NCI-H2196 (cell line): ENCODE measurements around the gene TTC28.

Source experiments
- DNase-seq: peaks from one replicate; lab custom pipeline; 2025; ENCODE audit not compliant: unreplicated experiment; lab: John Stamatoyannopoulos, UW

The TTC28 gene

DNA sequence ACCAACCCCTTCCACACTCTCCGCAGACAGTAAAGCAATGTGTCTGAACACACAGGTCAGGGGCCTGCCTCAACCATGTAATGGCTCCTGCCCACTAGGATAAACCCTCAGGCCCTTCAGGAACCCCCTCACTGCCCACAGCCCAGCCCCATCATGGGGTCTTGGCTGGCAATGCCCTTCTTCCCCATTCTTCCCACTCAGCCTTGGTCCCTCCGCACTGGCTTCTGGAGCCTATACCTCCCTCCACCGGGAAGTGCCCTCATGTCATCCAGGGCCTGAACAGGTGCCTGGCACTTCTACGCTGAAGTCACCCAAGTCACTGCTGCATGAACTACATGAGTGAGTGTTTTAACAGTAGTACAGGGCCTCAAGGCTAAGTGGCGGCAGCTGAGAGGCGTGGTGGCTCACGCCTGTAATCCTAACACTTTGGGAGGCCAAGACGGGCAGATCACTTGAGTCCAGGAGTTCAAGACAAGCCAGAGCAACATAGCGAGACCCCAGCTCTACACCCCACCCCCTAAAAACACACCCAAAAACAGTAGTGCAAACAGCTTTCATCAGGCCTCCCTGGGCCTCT is 685.8 kb downstream of the TTC28 start:
- DNase-seq: no peak

- DNase-seq: no peak
Measured at GRCh38 chr22:27993201-27993635, 686.4 kb downstream of the TTC28 start.

DNA sequence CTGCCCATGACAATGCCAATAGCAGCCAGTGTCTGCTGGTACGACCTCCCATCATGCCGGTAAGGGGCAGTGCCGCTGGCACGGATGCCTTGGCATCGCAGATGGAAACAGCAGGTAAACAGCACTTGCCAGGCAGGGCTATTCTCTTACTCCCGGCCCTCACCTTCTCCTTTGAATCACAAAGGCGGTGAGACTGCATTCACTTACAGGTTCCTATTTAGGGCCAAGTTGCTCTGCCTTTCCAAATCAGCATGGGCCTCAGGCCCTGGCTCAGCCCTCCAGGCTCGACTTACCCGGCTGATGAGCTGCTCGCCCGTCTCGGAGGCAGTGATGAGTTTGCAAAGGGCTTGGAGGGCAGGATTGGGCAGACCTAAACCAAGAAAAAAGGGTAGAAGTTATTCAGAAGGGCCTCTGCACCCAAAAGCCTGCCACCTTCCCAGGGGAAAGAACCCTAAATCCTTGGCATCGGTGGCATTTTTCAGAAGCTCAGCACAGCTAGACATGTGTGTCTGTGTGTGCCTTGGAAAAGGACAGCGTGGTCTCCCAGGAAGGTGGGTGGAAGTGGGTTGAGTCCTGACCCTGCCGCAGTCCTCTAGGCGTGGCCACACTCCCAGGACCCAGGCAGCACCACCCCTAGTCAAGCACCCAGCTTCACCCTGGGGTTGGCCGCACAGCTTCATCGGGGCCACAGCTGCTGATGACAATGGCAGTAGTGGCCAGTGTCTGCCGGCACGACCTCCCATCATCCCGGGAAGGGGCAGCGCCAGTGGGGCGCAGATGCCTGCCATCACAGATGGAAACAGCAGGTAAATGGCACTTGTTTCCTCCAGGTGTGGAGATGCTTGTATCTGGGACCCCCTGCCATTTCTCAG is 687.1 kb downstream of the TTC28 start:
- no peak for DNase-seq

DNA sequence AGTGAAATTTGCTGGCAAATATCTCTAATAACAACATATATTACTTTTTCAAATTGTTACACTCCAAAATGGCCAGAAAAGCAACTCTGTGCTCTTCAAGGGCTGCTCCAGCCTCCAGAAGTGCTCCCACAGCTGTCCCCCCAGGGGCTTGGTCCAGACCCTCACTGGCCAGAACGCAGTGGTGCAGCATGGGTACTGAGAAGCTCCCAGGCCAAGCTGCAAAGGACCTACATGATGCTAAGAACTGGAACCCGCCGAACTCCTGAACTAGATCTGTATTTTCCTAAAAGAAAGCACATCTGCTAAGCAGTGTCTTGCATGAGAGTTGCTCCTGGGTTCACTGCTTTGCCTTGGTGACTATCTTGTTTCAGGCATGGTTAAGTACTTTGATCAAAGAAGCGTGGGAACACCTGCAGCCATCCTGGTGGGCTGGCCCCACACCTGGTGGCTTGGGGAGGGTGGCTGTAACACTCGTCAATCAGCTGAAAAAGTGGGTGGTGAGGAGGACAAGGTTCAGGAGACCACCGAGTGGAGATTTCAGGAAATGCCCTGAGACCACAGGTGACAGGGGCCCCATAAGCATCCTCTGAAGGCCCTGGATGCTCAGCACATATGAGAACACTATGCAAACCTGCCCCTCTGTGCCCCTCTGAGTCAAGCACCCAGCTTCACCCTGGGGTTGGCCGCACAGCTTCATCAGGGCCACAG is 687.9 kb downstream of the TTC28 start:
- DNase-seq: no peak

GRCh38 chr22:27990879-27991278 is 688.8 kb downstream of the TTC28 start:
- no peak for DNase-seq

DNA sequence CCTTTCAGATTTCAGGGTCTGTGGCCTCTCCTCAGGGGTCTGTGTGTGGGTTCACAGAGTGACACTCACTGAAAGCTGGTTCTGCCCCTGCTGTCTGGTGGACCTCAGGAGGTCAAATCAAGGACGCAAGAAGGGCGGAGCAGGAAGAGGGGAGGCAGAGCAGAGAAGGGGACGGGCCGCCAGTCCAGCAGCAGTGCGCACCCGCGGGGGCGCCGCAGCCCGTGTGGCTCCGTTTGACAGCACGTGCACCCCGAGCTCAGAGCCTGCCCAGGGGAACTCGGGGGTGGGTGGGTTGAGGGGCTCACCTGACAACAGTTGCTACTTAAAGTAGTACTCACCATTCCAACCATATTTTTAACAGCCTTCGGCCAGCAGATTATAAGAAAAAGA is 689.2 kb downstream of the TTC28 start:
- DNase-seq: no peak

GRCh38 chr22:27989758-27990450 is 689.7 kb downstream of the TTC28 start:
- no peak for DNase-seq

- DNase-seq: no peak
Measured at GRCh38 chr22:27988704-27989103, 690.9 kb downstream of the TTC28 start.

- DNase-seq: no peak
Measured at GRCh38 chr22:27987557-27987956, 692.1 kb downstream of the TTC28 start.

- DNase-seq: no peak
Measured at GRCh38 chr22:27986937-27987336, 692.7 kb downstream of the TTC28 start.

GRCh38 chr22:27986459-27986858 is 693.2 kb downstream of the TTC28 start:
- DNase-seq: no peak

- no peak for DNase-seq
Measured at GRCh38 chr22:27985323-27986275, 694.0 kb downstream of the TTC28 start.

GRCh38 chr22:27984723-27985122 is 694.9 kb downstream of the TTC28 start:
- no peak for DNase-seq

DNA sequence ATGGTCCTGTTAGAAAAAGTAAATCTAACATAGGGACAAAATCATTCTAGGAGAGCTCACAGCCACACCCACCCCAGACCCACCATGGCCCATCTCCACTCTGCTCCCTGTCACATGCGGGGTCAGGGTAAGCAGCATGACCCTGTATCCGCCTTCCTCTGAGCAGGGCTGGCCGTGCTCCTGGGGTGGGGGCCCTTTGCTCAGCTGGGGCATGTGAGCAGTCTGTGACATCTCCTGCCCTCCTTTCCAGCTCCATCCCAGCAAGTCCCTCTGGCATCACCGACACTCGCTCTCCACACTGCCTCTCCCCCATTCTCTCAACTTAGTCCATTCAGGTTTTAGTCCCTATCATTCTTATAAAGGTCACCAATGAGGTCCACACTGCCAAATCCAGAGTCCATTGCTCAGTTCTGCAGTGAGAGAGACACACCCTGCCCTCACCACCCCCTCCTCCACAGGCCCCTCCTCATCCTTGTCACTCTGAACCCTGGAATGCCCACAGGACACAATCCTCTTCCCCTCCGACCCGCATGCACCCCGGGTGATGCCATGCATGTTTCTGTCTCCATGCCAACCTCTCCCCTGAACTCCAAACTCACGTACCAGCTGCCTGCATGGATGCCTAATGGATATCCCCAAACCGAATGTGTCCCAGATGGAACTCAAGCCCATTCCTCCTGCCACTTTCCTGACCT is 695.5 kb downstream of the TTC28 start:
- DNase-seq: no peak

DNA sequence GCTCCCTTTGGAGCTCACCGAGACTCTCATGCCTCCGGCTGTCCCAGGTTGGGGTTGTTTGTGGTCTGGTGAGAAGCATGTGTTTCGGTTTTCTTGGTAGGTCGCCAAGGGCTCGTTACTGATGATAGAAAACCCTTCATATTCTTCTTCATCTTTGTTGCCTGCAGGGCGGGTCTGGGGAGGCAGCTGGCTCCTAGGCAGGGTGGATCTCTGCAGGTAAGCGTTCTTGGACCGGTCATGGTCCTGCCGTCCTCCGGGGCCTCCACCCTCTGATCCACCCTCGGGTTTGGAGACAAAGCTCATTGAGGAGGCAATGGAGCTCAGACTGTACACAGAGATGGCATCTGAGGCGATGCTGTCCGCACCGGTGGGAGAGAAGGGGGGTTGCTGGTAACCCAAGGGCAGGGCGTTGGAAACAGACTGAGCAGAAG is 696.3 kb downstream of the TTC28 start:
- DNase-seq: no peak

GRCh38 chr22:27982630-27983180 is 696.9 kb downstream of the TTC28 start:
- no peak for DNase-seq

DNA sequence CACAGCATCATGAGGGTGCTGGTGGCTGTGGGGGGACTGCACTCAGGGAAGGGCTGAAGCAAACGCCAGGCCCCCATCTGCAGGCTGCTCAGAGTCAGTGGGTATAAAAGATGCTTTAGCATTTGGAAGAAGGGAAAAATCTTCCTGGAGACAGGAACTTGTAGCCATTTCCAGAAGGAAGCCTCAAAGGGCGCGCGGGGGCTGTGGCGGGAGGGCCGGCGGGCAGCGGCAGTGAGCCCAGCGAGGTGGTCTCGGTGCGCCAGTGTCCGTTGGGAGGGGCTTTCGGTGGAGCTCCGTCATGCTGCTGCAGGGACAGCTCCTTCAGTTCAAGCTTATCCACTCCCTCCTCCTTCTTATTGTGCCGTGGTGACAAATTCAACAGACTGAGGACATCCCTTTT is 697.5 kb downstream of the TTC28 start:
- no peak for DNase-seq

GRCh38 chr22:27980424-27981148 is 699.1 kb downstream of the TTC28 start:
- DNase-seq: no peak

DNA sequence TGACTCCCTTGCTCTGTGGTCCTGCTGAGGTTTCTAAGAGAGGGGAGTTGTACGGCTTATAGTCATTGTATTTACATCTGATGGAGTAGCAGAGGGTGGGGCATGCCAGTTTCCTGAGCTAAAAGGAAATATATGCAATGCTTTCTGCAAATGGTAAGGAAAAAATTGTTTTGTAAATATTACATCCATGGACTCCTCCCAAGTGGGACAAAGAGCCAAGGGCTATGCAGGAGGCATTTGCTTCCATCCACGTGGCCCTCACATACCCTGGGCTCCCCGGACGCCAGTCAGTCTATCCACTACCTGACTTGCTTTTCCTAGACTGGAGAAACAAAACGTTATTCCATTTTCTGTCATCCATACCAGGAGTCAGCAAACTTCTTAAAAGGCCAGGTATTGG is 700.8 kb downstream of the TTC28 start:
- DNase-seq: no peak
